GM21717 (cell line): ENCODE data around the gene SPTBN1.

ENCODE experiments used
- ATAC-seq: cut with Tn5 transposase; IDR thresholded peaks from one replicate; pipeline ENCODE4 v1.9.1; 2021; ENCODE audit warnings: mild to moderate bottlenecking, moderate library complexity; ENCODE audit not compliant: unreplicated experiment

The SPTBN1 gene

DNA sequence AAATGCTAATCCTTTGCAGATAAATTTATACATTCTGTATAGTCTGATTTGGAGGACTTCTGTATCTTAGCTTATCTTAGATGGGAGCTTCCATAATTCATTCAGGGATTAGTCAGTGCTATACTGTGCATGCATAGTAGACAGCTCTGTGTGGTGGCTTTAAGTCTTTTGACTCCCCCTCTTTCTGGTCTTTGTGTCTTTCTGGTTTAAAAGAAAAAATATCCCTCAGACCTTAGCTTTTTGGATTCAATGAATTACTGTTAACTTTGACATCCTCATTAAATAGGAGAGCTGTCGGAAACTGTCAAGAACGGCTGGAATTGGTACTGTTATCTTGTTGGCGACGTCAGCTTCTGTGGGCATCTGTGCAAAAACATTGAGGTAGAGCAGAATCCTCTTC lies 130.4 kb downstream of the SPTBN1 start:
- ATAC-seq = no peak

DNA sequence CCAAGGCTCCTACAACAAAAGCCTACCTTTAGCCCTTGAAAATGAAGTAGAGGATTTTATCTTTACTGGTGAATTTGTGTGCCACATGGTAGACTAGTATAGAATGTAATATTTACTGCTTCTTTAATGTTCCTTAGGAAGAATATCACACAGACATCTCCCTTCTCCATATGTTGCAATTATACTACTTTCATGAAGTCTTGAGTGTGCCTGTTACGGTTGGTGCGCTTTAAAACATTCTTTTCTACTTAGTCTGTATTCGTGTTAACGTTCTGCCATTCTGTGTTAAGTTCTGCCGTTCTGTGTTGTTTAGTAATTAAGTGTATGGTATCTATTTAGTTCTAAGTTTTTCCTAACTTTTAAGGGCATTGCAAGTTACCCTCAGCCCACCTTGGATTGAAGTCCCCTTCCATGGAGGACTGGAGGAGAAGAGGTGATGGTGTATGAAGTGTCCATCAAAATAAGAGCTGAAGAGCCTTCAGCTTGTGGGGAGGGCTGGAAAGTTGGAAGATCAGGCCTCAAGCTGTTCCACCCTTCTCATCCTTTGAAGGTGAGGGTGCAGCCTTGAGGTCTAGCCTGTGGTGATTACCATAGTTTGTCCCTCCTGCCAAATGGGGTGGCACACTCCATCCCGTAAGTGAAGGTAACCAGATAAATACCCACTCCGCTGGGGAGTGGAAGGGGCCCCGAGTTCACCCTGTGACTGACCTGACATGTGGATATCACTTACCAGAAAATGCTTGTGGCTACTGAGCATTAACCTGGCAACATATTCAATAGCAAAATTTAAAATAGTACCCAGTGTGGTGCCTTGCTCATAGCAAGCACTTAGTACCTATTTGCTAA lies 131.3 kb downstream of the SPTBN1 start:
- ATAC-seq = no peak

DNA sequence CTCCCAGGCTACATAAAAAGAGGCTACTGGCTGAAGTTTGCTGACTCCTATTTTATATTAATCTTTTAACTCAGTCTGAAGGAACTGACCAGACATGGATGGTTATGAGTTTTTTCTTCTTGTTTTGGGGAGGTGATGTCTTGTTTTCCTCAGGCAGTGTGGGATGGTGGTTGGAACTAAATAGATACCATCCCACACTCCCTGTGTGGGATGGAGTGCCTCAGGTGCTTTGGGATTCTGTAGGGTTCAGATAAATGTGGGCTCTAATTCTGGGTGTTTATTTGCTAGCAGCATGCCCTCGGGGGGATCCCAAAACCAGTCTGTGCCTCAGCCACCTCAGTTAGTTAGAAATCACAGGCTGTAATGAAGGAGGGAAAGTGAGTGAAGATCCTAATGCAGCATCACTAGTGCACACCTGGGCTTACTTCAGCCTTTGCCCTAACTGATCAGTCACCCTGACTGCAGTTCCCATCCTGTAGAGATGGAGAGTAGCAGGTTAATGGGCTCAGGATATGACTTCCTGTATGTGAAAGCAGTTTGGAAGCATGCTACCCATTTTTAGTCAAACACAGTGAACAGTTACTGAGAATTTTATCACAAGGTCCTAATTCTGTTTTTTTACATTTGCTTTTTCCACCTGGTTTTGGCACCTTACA lies 132.2 kb downstream of the SPTBN1 start:
- ATAC-seq = no peak

DNA sequence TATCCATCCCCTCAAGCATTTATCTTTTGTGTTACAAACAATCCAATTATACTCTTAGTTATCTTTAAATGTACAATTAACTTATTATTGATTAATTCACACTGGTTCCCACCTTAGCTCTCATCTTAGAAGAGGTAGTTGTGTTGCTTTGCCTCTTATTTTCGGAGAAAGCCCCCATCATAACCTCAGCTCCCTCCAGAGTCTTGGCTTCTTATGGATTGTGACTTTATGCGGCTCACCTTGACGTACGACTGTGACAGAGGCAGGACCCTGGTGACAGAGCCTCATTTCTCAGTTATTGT lies 132.9 kb downstream of the SPTBN1 start:
- no peak for ATAC-seq

DNA sequence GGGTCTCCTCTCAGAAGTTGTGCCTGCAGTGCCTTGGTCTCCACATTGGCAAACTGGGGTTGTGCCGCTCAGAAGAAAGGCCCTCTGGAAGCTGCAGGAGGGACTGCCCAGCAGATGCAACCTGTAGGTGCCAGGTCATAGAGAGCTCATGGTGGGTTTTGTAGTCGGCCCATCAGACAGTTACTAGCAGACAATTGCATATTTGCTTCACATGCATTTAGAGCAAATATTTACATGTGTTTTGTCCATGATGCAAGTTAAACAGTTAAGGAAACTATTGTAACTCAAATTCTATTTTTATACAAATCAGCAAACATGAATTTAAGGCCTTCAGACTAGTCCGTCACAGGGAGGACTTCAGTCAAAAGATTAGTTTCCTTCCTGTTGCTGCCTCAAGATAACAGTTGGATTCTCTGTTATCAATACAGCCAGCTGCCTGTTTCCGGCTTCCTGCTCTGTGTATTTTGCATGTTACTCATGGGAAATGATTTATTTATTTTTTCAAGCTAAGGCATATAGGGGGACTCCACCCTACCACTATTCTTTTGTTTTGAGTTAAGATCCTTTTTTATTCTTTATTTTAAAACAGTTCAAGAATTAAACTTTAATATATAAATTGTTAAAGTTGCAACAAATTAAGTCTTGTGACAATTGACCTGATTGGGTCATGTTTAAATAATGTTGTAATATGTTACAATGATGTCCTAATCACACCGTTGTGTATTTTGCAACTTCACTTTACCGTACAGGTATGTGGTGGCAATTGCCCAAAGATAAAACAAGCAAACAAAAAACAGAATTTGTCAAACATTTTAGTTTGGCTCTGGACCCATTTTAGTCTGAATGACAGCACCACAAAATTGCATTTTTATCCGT lies 133.5 kb downstream of the SPTBN1 start:
- no peak for ATAC-seq

DNA sequence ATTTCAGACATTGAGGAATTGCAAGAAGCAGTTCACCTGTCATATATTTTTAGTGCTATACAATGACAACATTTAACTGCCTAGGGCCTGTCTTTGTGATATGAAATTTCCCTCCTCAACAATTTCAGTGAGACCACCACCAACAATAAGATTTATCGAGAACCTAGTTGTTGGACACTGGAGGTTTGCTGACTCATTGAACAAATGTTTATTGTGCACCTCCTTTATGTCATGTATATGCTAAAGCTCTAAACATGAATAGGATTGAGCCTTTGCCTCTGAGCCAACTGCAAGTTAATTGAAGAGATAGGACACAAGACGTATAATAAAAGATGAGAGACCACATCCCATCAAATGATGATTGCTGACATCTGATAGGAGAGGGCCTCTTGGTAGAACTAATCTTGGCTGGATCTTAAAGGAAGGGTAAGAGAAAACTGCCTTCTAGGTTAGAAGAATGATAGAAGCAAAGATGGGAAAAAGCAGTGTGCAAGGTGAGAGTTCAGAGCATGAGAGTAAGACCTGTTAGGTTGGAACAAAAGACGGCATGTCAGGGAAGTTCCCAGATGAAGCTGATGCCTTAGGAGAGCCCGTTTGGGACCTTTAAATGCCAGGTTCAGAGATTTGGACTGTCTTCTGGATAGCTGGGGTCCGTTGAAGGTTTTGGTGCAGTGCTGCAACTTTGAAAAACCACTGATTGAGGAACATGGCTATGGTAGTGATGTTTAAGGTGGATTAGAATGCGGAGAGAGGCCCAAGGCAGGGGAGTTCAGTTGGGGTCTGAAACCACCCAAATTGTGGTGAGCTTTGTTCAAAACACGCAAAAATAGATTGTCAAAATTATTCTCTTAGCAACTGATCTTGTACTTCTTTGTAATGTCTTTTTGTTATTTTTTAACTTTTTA lies 134.3 kb downstream of the SPTBN1 start:
- no peak for ATAC-seq

DNA sequence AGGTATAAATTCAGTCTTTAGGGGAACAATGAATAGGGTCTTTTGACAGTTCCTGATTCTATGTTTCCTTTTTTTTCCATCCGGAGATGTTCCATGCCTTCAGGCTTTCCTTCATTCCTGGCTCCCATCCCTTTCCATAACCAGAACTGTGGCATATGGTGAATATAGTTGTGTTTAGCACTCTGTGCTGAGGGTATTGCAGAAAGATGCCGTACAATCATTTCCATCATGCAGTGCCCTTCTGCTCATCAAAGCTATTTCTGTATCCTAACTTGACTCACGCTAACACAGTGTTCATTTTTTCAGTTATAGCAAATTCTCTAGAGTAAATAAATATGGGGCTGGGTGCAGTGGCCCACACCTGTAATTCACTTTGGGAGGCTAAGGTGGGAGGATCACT lies 135.4 kb downstream of the SPTBN1 start:
- ATAC-seq = no peak

DNA sequence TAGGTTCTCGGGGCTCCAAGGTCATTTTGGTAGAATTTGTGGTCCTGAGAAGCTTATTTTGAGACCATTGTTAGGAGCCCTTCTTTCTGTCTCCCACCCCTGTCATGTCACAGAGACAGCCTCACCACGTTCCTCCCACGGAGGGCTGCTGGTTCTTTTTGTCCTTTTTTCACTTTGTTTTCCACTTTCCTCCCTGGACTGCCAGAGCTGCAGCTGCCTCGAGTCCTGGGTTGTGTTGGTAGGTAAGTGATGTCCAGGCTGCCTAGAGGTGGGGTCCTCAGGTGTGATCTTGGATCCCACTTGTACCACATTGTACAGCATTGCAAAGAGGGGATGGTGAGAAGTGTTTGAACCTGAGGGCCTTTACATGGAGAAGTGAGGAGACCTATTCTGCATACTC lies 137.1 kb downstream of the SPTBN1 start:
- ATAC-seq = no peak

DNA sequence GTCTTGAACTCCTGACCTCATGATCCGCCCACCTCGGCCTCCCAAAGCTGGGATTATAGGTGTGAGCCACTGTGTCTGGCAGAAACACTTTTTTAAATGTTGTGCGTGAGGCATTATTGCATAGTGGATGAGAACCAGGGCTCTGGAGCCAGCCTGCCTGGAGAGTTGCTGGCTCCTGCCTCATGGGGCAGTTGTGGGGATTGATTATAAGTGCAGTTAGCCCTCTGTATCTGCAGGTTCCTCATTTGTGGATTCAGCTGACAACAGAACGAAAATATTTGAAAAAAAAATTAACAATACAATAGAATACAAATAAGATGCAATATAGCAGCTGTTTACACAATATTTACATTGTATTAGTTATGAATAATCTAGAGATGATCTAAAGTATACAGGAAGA lies 137.9 kb downstream of the SPTBN1 start:
- no peak for ATAC-seq

DNA sequence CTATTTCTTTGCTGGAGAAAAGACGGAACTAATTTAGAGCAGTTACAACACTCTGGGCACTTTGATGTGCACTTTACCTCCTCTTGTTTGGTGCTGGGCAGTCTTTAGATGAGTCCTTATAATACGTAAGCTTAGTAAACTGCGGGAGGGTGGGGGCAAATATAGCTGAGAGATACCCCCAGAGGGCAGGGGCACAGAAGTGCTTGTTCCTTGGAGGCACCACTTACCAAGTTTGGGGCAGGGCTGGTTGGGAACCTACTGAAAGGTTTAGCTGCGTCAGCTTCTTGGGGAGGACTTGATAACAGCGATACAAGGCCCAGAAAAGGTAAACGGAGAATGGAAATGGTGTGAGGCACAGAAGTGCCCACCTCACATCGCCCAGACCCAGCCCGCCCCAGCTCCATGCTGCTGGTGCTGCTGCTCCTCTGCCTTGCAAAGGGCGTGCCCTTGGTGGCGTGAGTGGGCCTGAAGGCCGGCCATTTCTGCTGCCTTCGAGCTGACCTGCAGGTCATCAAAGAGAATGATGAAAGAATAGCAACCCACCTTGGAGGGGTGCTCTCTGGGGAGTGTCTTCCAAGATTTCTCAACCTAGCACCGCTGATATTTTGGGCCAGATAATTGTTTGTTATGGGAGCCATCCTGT lies 139.2 kb downstream of the SPTBN1 start:
- no peak for ATAC-seq

DNA sequence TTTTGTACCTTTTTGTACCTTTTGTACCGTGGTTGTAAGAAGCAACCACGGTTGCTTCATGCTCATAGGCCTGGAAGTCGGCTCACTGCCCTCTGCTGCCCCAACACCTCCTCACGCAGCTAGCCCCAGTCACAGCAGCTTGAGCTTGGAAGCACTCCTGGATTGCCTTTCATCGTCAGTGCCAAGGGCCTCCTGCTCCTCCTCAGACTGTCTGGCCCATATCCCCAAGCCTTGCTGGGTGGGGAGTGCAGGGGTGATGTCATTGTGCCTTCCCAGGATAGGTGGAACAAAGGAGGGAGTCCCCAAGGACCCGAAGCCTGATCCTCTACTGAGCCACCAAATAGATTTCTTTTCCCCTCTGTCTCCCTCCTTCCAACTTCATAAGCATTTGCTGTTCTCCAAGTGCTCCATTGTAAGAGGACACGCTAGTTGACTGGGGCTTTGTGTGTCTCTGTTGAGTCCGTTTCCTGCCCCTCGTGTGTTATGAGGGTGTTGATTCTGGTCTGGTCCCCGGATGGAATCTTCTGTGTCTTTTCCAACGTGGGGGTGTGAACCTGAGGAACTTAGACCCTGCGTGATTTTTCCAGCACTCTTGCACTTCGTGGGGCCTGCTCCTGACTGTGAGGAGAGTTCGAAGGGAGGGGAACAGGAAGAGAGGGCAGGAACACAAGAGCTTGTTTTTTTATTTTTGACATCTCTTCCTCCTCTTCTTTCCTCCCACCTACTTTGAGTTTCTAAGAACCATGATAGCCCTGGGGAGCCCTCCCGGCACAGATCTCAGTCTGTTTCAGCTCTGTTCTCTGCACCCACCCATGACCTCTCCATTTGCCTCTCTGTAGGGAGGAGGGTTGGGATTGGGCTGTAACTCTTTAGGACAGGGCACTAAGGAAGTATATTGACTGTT lies 140.1 kb downstream of the SPTBN1 start:
- no peak for ATAC-seq

DNA sequence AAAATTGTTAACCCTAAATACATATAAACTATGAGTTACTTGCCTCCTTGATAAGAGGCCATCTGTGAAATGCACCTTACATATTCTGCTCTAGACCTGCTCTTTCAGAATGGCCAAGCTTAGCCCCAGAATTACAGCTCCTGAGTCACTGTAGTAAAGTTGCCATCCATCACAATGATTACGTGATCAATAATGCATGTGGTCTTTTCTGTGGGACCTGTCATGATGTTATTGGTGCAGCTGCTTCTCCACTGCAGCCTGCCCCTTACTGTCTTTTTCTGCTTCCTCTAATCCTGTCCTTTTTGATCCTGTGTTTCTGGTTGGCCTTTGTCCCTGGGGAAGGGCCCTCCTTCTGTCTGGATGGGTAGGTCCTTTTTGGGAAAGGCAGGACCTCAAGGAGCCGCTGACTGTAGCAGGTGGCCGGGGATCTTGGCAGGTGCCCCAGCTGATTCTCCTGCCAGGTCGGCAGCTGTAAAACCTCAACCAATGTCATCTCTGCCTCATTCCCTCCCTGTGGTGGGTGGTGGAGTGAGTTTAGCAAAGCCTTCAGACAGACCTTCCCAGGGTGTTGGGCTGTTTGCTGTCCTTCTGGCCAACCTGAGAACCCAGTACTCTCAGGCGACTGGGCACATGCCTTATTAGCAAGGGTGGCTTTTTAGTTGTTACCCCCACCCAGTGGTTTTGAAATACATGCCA lies 141.2 kb downstream of the SPTBN1 start:
- no peak for ATAC-seq

DNA sequence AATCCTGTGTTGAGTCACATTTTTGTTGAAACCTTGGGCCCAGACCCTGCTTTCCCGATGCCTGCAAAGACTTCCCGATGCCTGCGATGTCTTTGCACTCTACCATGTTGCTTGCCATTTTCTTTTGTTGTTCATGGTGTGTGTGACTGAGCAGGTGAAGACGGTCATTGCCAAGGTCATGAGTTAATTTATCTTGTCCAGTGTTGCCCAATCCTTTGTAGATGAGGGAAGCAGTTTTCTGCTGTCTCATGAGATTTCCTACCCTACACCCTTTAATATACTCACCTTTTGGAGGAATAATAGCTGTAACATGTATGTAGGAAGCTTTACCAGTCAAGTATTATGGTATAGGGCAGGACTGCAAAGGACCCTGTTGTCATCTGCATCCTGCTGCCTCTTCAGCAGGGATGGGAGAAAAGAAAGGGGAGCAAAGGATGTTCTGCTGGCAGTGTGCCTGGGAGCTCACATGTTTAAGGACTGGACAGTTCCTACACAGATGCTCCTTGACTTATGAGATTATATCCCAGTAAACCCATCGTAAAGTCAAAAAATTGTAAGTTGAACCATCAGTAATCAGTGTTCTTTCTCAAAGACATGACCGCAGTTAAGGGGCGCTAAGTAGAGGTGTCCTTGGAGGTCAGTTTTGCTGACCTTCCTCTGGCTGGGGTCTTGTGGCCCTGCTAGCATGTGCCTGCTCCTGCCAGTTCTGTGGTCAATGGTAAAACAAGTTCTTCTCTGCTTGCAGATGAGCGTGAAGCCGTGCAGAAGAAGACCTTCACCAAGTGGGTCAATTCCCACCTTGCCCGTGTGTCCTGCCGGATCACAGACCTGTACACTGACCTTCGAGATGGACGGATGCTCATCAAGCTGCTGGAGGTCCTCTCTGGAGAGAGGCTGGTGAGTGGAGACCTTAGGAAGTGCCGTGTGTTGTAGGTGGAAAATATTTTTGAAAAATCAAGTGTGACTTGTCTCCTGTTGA lies 142.5 kb downstream of the SPTBN1 start:
- ATAC-seq = no peak

DNA sequence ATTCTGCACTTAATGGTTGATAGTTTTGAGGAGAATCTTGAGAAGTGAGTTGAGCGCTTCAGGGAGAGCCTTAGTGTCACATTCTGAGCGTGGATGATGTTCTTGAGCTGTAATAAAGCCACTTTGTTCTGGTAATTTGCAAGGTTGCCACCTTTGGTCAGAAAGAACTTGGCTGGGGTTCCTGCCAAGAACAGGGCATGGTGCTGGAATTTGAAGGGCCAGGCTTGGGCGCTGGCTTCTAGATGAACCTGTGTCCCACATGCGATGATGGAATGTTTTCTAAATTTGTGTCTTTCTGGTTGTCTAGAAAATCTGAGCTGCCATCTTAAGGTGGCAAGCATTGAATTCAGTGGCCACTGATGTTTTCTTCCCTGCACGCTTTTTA lies 143.2 kb downstream of the SPTBN1 start:
- no peak for ATAC-seq

DNA sequence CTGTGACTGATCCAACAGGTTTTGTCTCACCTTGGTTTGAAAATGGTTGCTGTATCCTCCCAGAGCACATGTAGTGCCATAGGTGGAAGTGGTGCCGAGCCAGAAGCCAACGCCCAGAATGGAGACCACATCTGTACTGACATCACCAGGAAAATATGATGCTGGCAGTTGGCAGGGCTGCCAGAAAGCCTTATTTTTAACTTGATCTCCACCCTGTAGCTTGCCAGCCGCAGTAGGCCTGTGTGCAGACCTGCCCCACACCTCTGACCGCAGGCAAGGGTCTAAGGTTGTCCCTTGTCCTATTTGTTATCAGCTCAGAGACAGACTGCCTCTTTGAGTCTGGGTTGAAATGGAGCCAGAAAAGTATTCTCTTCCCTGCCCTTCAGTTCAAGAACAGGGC lies 143.8 kb downstream of the SPTBN1 start:
- ATAC-seq = no peak

DNA sequence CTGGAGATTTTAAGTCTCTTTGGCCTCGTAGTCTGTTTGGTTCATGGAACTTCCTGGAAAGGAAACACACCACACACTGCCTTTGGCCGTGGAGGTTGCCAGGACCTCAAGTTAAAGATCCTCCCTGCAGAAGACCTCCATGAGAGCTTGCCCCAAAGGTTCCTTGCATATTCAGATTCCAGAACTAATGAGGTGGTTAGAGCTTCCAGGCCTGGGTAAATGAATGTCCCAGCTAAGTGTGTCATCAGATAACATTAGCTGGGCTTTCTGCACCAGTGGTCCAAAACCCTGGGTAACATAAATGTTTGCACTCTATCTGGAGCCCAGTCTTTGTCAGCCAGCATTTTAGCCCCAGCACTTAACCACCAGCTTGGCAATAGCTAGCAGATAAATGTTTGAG lies 145.2 kb downstream of the SPTBN1 start:
- no peak for ATAC-seq

DNA sequence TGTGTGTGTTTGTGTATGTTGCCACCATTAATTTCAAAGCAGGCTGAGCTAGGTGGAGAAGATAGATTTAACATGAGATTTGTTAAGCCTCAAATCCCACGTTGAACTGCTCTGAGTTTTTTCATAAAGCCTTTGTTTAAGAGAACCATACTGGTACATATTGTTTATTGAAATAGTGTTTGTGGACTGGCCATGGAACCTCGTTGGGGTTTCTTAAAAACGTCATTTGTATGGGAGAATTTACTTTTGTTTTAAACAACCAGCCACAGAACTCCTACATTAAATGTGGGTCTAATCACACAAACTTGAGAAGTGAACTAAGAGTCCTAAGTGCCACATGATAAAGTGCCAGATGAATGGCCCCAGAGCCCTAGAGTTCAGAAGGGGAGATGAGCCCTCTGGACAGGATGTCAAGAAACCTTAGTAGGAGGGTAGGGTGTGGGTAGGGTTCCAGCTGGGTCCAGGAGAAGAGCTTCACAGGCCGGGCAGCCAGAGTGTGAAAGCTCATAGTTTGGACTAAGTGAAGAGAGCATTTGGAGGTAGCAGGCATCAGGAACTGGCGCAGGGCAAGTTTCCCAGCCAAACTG lies 146.7 kb downstream of the SPTBN1 start:
- no peak for ATAC-seq
